Measurements from ENCODE around the gene RDH11.

Gene RDH11

GRCh38 chr14:67680121-67680602 lies 15.4 kb downstream of the RDH11 start:
- Histone ChIP-seq H3K9me3 (ENCODE audit: control insufficient read depth, low read length) (no peaks in the 10 kb centered on the region), H3K36me3 (ENCODE audit: control insufficient read depth, insufficient read depth, low read length) (peaks cover 18% of the 10 kb centered on the region), H3K27me3 (replicated peaks; ENCODE audit: control insufficient read depth, insufficient read depth, low read length, poor library complexity, severe bottlenecking) (no peaks in the 10 kb centered on the region), H3K27ac (ENCODE audit: insufficient read depth, low read length, poor library complexity, severe bottlenecking) (no peak overlapping the region), H3K4me3 (ENCODE audit: insufficient read depth, low read depth, low read length, poor library complexity, severe bottlenecking) (no peak overlapping the region), H3K4me1 (ENCODE audit: control insufficient read depth, insufficient read depth, low read length, poor library complexity, severe bottlenecking) (peaks cover 2% of the 10 kb centered on the region)
- no peak for DNase-seq

GRCh38 chr14:67679006-67679405 lies 16.6 kb downstream of the RDH11 start:
- Histone ChIP-seq H3K4me1 (ENCODE audit: control insufficient read depth, insufficient read depth, low read length, poor library complexity, severe bottlenecking) (peaks cover 6% of the 10 kb centered on the region), H3K36me3 (ENCODE audit: control insufficient read depth, insufficient read depth, low read length) (peaks cover 12% of the 10 kb centered on the region), H3K27me3 (replicated peaks; ENCODE audit: control insufficient read depth, insufficient read depth, low read length, poor library complexity, severe bottlenecking) (no peaks in the 10 kb centered on the region), H3K4me3 (ENCODE audit: insufficient read depth, low read depth, low read length, poor library complexity, severe bottlenecking) (no peak overlapping the region), H3K9me3 (ENCODE audit: control insufficient read depth, low read length) (no peaks in the 10 kb centered on the region), H3K27ac (ENCODE audit: insufficient read depth, low read length, poor library complexity, severe bottlenecking) (no peak overlapping the region)
- no peak for DNase-seq

GRCh38 chr14:67675219-67675582 lies 20.4 kb downstream of the RDH11 start:
- no peak for DNase-seq
- peaks cover 12% of the 10 kb centered on the region for H3K36me3 ChIP-seq (ENCODE audit: control insufficient read depth, insufficient read depth, low read length)
- H3K27ac ChIP-seq (ENCODE audit: insufficient read depth, low read length, poor library complexity, severe bottlenecking): peak overlapping the region; percentile 97
- no peaks in the 10 kb centered on the region for H3K9me3 ChIP-seq (ENCODE audit: control insufficient read depth, low read length)
- peaks cover 20% of the 10 kb centered on the region for H3K4me1 ChIP-seq (ENCODE audit: control insufficient read depth, insufficient read depth, low read length, poor library complexity, severe bottlenecking)
- H3K4me3 ChIP-seq (ENCODE audit: insufficient read depth, low read depth, low read length, poor library complexity, severe bottlenecking): peak overlapping the region; percentile 97
- H3K27me3 ChIP-seq (replicated peaks; ENCODE audit: control insufficient read depth, insufficient read depth, low read length, poor library complexity, severe bottlenecking): no peaks in the 10 kb centered on the region

GRCh38 chr14:67674480-67675218 lies 20.9 kb downstream of the RDH11 start, which contains the start of gene VTI1B:
Gene VTI1B (minus strand): TSS chr14:67674632. CDS start chr14:67674489, 143 bp downstream.
- H3K27me3 ChIP-seq (replicated peaks; ENCODE audit: control insufficient read depth, insufficient read depth, low read length, poor library complexity, severe bottlenecking): no peaks in the 10 kb centered on the region
- peaks cover 20% of the 10 kb centered on the region for H3K4me1 ChIP-seq (ENCODE audit: control insufficient read depth, insufficient read depth, low read length, poor library complexity, severe bottlenecking)
- peak within 1 kb of the TSS; percentile 97 for H3K4me3 ChIP-seq (ENCODE audit: insufficient read depth, low read depth, low read length, poor library complexity, severe bottlenecking)
- DNase-seq: peak; percentile 40 to 71 (median 61)
- peaks cover 12% of the 10 kb centered on the region for H3K36me3 ChIP-seq (ENCODE audit: control insufficient read depth, insufficient read depth, low read length)
- H3K9me3 ChIP-seq (ENCODE audit: control insufficient read depth, low read length): no peaks in the 10 kb centered on the region
- peak within 1 kb of the TSS; percentile 97 for H3K27ac ChIP-seq (ENCODE audit: insufficient read depth, low read length, poor library complexity, severe bottlenecking)

- Histone ChIP-seq H3K9me3 (ENCODE audit: control insufficient read depth, low read length) (no peaks in the 10 kb centered on the region), H3K4me3 (ENCODE audit: insufficient read depth, low read depth, low read length, poor library complexity, severe bottlenecking) (peak overlapping the region; percentile 97), H3K27me3 (replicated peaks; ENCODE audit: control insufficient read depth, insufficient read depth, low read length, poor library complexity, severe bottlenecking) (no peaks in the 10 kb centered on the region), H3K36me3 (ENCODE audit: control insufficient read depth, insufficient read depth, low read length) (peaks cover 12% of the 10 kb centered on the region), H3K4me1 (ENCODE audit: control insufficient read depth, insufficient read depth, low read length, poor library complexity, severe bottlenecking) (peaks cover 20% of the 10 kb centered on the region), H3K27ac (ENCODE audit: insufficient read depth, low read length, poor library complexity, severe bottlenecking) (peak overlapping the region; percentile 97)
- peak; percentile 16 to 52 (median 41) for DNase-seq
Measured at GRCh38 chr14:67674139-67674479, 21.5 kb downstream of the RDH11 start.

GRCh38 chr14:67673451-67673850 lies 22.1 kb downstream of the RDH11 start:
- Histone ChIP-seq H3K27me3 (replicated peaks; ENCODE audit: control insufficient read depth, insufficient read depth, low read length, poor library complexity, severe bottlenecking) (no peaks in the 10 kb centered on the region), H3K4me1 (ENCODE audit: control insufficient read depth, insufficient read depth, low read length, poor library complexity, severe bottlenecking) (peaks cover 20% of the 10 kb centered on the region), H3K9me3 (ENCODE audit: control insufficient read depth, low read length) (no peaks in the 10 kb centered on the region), H3K27ac (ENCODE audit: insufficient read depth, low read length, poor library complexity, severe bottlenecking) (no peak overlapping the region), H3K36me3 (ENCODE audit: control insufficient read depth, insufficient read depth, low read length) (peaks cover 6% of the 10 kb centered on the region), H3K4me3 (ENCODE audit: insufficient read depth, low read depth, low read length, poor library complexity, severe bottlenecking) (peak overlapping the region; percentile 97)
- no peak for DNase-seq

- H3K4me1 ChIP-seq (ENCODE audit: control insufficient read depth, insufficient read depth, low read length, poor library complexity, severe bottlenecking): peaks cover 15% of the 10 kb centered on the region
- H3K27ac ChIP-seq (ENCODE audit: insufficient read depth, low read length, poor library complexity, severe bottlenecking): no peak overlapping the region
- DNase-seq: no peak
Measured at GRCh38 chr14:67668559-67668958, 27.0 kb downstream of the RDH11 start.

GRCh38 chr14:67666750-67667449 lies 28.7 kb downstream of the RDH11 start:
- peak in 1 of 3 donors; percentile 11 for DNase-seq
- Histone ChIP-seq H3K4me3 (ENCODE audit: insufficient read depth, low read depth, low read length, poor library complexity, severe bottlenecking) (no peak overlapping the region), H3K27ac (ENCODE audit: insufficient read depth, low read length, poor library complexity, severe bottlenecking) (no peak overlapping the region), H3K36me3 (ENCODE audit: control insufficient read depth, insufficient read depth, low read length) (no peaks in the 10 kb centered on the region), H3K9me3 (ENCODE audit: control insufficient read depth, low read length) (no peaks in the 10 kb centered on the region), H3K4me1 (ENCODE audit: control insufficient read depth, insufficient read depth, low read length, poor library complexity, severe bottlenecking) (peaks cover 5% of the 10 kb centered on the region), H3K27me3 (replicated peaks; ENCODE audit: control insufficient read depth, insufficient read depth, low read length, poor library complexity, severe bottlenecking) (no peaks in the 10 kb centered on the region)

More at GRCh38 chr14:67668559-67668958, 27.0 kb downstream of the RDH11 start:
- no peaks in the 10 kb centered on the region for H3K9me3 ChIP-seq (ENCODE audit: control insufficient read depth, low read length)
- no peaks in the 10 kb centered on the region for H3K36me3 ChIP-seq (ENCODE audit: control insufficient read depth, insufficient read depth, low read length)
- H3K4me3 ChIP-seq (ENCODE audit: insufficient read depth, low read depth, low read length, poor library complexity, severe bottlenecking): no peak overlapping the region
- no peaks in the 10 kb centered on the region for H3K27me3 ChIP-seq (replicated peaks; ENCODE audit: control insufficient read depth, insufficient read depth, low read length, poor library complexity, severe bottlenecking)

- no peak overlapping the region for H3K27ac ChIP-seq (ENCODE audit: insufficient read depth, low read length, poor library complexity, severe bottlenecking)
Measured at GRCh38 chr14:67665868-67666267, 29.7 kb downstream of the RDH11 start.

GRCh38 chr14:67663633-67664032 lies 31.9 kb downstream of the RDH11 start:
- Histone ChIP-seq H3K36me3 (ENCODE audit: control insufficient read depth, insufficient read depth, low read length) (peaks cover 4% of the 10 kb centered on the region), H3K4me1 (ENCODE audit: control insufficient read depth, insufficient read depth, low read length, poor library complexity, severe bottlenecking) (peaks cover 5% of the 10 kb centered on the region), H3K4me3 (ENCODE audit: insufficient read depth, low read depth, low read length, poor library complexity, severe bottlenecking) (no peak overlapping the region), H3K9me3 (ENCODE audit: control insufficient read depth, low read length) (no peaks in the 10 kb centered on the region), H3K27ac (ENCODE audit: insufficient read depth, low read length, poor library complexity, severe bottlenecking) (no peak overlapping the region), H3K27me3 (replicated peaks; ENCODE audit: control insufficient read depth, insufficient read depth, low read length, poor library complexity, severe bottlenecking) (no peaks in the 10 kb centered on the region)
- no peak for DNase-seq

More at GRCh38 chr14:67665868-67666267, 29.7 kb downstream of the RDH11 start:
- no peak for DNase-seq
- H3K4me1 ChIP-seq (ENCODE audit: control insufficient read depth, insufficient read depth, low read length, poor library complexity, severe bottlenecking): peaks cover 5% of the 10 kb centered on the region
- peaks cover 4% of the 10 kb centered on the region for H3K36me3 ChIP-seq (ENCODE audit: control insufficient read depth, insufficient read depth, low read length)
- no peak overlapping the region for H3K4me3 ChIP-seq (ENCODE audit: insufficient read depth, low read depth, low read length, poor library complexity, severe bottlenecking)
- no peaks in the 10 kb centered on the region for H3K9me3 ChIP-seq (ENCODE audit: control insufficient read depth, low read length)
- H3K27me3 ChIP-seq (replicated peaks; ENCODE audit: control insufficient read depth, insufficient read depth, low read length, poor library complexity, severe bottlenecking): no peaks in the 10 kb centered on the region
